DOHH2 (cell line): ENCODE results near the gene MYO5A.

Experiments used
- H3F3A ChIP-seq: fragments of 200-600 bp; sonication (generic), shearing (Covaris generic); 2 replicates; pipeline ENCODE4 v1.6.0; 2016; ENCODE audit warnings: antibody characterized with exemption, mild to moderate bottlenecking; ENCODE audit not compliant: control insufficient read depth, insufficient read depth
- H3K27ac ChIP-seq: fragments of 200-600 bp; sonication (generic); 2 replicates; pipeline ENCODE4 v1.5.1; 2014; ENCODE audit warnings: low read depth, mild to moderate bottlenecking, low read length, moderate library complexity
- H3K27me3 ChIP-seq: fragments of 200-600 bp; sonication (generic); 2 replicates; pipeline ENCODE4 v1.6.1; 2014; ENCODE audit warnings: mild to moderate bottlenecking, low read length, mixed read lengths; ENCODE audit not compliant: control insufficient read depth
- H3K36me3 ChIP-seq: fragments of 200-600 bp; sonication (generic); 2 replicates; pipeline ENCODE4 v1.6.1; 2014; ENCODE audit warnings: mild to moderate bottlenecking, low read length, moderate library complexity, mixed read lengths; ENCODE audit not compliant: control insufficient read depth
- H3K4me1 ChIP-seq: fragments of 200-600 bp; sonication (generic); 2 replicates; pipeline ENCODE4 v1.6.1; 2014; ENCODE audit warnings: mild to moderate bottlenecking, low read length, mixed read lengths; ENCODE audit not compliant: control insufficient read depth
- H3K4me2 ChIP-seq: fragments of 200-600 bp; sonication (generic); 2 replicates; pipeline ENCODE4 v1.6.0; 2014; ENCODE audit warnings: mild to moderate bottlenecking, low read length, moderate library complexity
- H3K4me3 ChIP-seq: fragments of 200-600 bp; sonication (generic); 2 replicates; pipeline ENCODE4 v1.5.1; 2014; ENCODE audit warnings: mild to moderate bottlenecking, low read length, mixed read lengths
- H3K79me2 ChIP-seq: fragments of 200-600 bp; sonication (generic); 2 replicates; pipeline ENCODE4 v1.6.1; 2014; ENCODE audit warnings: mild to moderate bottlenecking, low read length, mixed read lengths; ENCODE audit not compliant: control insufficient read depth
- H3K9me2 ChIP-seq: fragments of 200-600 bp; sonication (generic); replicated peaks from 2 replicates; pipeline ENCODE4 v1.6.1; 2014; ENCODE audit warnings: mild to moderate bottlenecking, low read length, mixed read lengths; ENCODE audit not compliant: control insufficient read depth
- H3K9me3 ChIP-seq: fragments of 200-600 bp; sonication (generic); 2 replicates; pipeline ENCODE4 v1.6.1; 2014; ENCODE audit warnings: antibody characterized with exemption, low read length, mixed read lengths; ENCODE audit not compliant: control insufficient read depth, insufficient read depth
- H4K20me1 ChIP-seq: fragments of 200-600 bp; sonication (generic); 2 replicates; pipeline ENCODE4 v1.6.0; 2014; ENCODE audit warnings: low read depth, mild to moderate bottlenecking, antibody characterized with exemption, low read length, moderate library complexity; ENCODE audit not compliant: control insufficient read depth, insufficient read depth
- CTCF ChIP-seq: fragments of 200-600 bp; sonication (generic); IDR thresholded peaks from one replicate; pipeline ENCODE4 v1.5.1; 2014; ENCODE audit warnings: antibody characterized with exemption, mild to moderate bottlenecking, low read depth, low read length; ENCODE audit not compliant: poor library complexity, severe bottlenecking
- EZH2phosphoT487 ChIP-seq: fragments of 200-600 bp; sonication (generic); IDR thresholded peaks from 2 replicates; pipeline ENCODE4 v1.6.1; 2017; ENCODE audit warnings: borderline replicate concordance, mild to moderate bottlenecking, antibody characterized with exemption, low read length, moderate library complexity, mixed read lengths

Gene MYO5A

GRCh38 chr15:52334491-52335160 lies 194.1 kb downstream of the MYO5A start:
- no peak overlapping the region for H3K4me2 ChIP-seq
- no peaks in the 10 kb centered on the region for H3K27me3 ChIP-seq
- TF ChIP-seq CTCF = no peak
- H3K27ac ChIP-seq = no peak overlapping the region
- peaks cover 9% of the 10 kb centered on the region for H3K4me1 ChIP-seq
- H3F3A ChIP-seq = no peaks in the 10 kb centered on the region
- H4K20me1 ChIP-seq = no peaks in the 10 kb centered on the region
- no peaks in the 10 kb centered on the region for H3K79me2 ChIP-seq
- no peaks in the 10 kb centered on the region for H3K9me2 ChIP-seq
- H3K9me3 ChIP-seq = no peaks in the 10 kb centered on the region
- H3K4me3 ChIP-seq = no peak overlapping the region
- H3K36me3 ChIP-seq = peaks cover 7% of the 10 kb centered on the region; the same call in 1 of the 2 replicates

- Histone ChIP-seq H3K9me3 (no peaks in the 10 kb centered on the region), H3K36me3 (peaks cover 15% of the 10 kb centered on the region), H4K20me1 (no peaks in the 10 kb centered on the region), H3K4me1 (peaks cover 9% of the 10 kb centered on the region), H3K4me3 (no peak overlapping the region), H3K27ac (no peak overlapping the region), H3F3A (no peaks in the 10 kb centered on the region), H3K79me2 (no peaks in the 10 kb centered on the region), H3K4me2 (peak overlapping the region; percentile 17), H3K9me2 (no peaks in the 10 kb centered on the region), H3K27me3 (no peaks in the 10 kb centered on the region)
- no peak for TF ChIP-seq EZH2phosphoT487
- TF ChIP-seq CTCF = peak; percentile 71
These were observed 197.0 kb downstream of the MYO5A start for GRCh38 chr15:52331490-52332240.

- no peak for TF ChIP-seq EZH2phosphoT487
- TF ChIP-seq CTCF = no peak
- H3K36me3 ChIP-seq = peaks cover 19% of the 10 kb centered on the region
- no peak overlapping the region for H3K4me3 ChIP-seq
- H3K4me2 ChIP-seq = no peak overlapping the region
- no peaks in the 10 kb centered on the region for H3K79me2 ChIP-seq
- no peaks in the 10 kb centered on the region for H3K9me3 ChIP-seq
- H4K20me1 ChIP-seq = no peaks in the 10 kb centered on the region
- no peaks in the 10 kb centered on the region for H3F3A ChIP-seq
- no peak overlapping the region for H3K27ac ChIP-seq
- H3K9me2 ChIP-seq = no peaks in the 10 kb centered on the region
- peaks cover 9% of the 10 kb centered on the region for H3K4me1 ChIP-seq
- no peaks in the 10 kb centered on the region for H3K27me3 ChIP-seq
These were observed 198.7 kb downstream of the MYO5A start for GRCh38 chr15:52329987-52330386.
